ENCODE data around the gene SCD5.

The SCD5 gene

DNA sequence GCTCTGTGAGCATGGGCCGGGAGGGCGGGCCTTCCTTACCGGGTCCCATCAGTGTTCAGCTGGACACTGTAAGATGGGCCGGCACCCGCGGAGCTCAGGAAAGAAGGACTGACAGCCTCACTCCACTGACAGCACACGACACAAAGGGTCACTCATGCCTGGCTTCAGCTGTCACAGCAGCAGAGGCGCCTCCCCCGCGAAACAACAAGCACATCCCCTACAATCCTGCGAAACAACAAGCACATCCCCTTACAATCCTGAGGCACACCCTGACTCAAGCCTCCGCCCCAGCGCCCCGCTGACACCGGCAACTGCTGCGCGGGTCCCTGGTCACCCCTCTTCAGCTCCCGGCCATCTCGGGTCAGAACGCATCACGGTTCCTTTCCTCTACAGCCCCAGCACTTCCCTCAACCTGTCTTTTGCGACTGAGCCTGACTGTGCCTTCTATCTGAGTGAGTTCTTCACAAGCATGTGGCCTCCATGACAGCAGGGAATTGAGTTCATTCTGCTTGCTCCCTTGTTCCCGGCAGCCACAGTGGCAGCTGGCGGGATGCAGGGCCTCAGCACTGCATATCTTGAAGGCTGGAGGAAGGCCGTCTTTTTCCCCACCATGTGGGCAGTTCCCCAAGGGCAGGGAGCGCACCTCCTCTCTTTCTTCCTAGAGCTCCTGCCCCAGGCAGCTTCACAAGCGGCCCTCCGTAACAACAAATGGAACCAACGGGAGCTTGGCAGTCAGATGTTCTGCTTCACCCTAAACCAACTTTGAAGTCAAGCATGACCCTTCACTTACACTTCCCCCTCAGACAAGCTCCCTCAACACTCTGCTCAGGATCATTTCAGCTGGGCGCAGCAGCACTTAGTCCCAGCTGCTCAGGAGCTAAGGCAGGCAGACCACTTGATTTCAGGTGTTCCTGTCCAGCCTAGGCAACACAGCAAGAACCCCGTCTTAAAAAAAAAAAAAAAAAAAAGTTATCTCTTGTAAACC lies 39.6 kb downstream of the SCD5 start:
- no peaks in the 10 kb centered on the region for H3K36me3 ChIP-seq (ENCODE audit: insufficient read depth, low read length)
- no peak overlapping the region for H3K9ac ChIP-seq (ENCODE audit: low read length)
- TF ChIP-seq, protein P1, sequence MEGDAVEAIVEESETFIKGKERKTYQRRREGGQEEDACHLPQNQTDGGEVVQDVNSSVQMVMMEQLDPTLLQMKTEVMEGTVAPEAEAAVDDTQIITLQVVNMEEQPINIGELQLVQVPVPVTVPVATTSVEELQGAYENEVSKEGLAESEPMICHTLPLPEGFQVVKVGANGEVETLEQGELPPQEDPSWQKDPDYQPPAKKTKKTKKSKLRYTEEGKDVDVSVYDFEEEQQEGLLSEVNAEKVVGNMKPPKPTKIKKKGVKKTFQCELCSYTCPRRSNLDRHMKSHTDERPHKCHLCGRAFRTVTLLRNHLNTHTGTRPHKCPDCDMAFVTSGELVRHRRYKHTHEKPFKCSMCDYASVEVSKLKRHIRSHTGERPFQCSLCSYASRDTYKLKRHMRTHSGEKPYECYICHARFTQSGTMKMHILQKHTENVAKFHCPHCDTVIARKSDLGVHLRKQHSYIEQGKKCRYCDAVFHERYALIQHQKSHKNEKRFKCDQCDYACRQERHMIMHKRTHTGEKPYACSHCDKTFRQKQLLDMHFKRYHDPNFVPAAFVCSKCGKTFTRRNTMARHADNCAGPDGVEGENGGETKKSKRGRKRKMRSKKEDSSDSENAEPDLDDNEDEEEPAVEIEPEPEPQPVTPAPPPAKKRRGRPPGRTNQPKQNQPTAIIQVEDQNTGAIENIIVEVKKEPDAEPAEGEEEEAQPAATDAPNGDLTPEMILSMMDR (IDR thresholded peaks at IDR 0.05; ENCODE audit: low read length): no peak
- TF ChIP-seq EZH2 (IDR thresholded peaks at IDR 0.05; ENCODE audit: borderline replicate concordance, low read length): no peak

DNA sequence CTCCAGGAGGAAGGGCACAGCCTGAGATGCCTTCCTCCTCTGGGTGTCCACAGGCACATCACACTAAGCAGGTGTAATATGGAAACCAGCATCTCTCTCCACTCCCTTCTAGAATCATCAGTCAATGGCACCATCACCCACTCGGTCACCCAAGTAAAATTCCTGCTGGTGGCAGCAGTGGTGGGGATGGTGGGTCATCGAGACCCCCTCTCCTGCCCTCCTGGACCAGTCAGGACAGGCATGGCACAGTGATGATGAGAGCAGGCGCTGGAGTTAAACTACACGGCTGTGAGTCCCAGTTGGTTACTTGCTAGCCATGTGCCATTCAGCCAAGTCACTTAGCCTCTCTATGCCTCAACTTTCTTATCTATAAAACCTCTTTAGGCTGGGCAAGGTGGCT lies 42.5 kb downstream of the SCD5 start:
- no peaks in the 10 kb centered on the region for H3K27me3 ChIP-seq (ENCODE audit: insufficient read depth, low read length)
- H3K79me2 ChIP-seq (ENCODE audit: insufficient read depth, low read length): no peaks in the 10 kb centered on the region
- no peak overlapping the region for H3K4me3 ChIP-seq (ENCODE audit: low read depth, low read length, poor library complexity, severe bottlenecking)
- H3K9ac ChIP-seq (ENCODE audit: low read length): no peak overlapping the region
- no peak overlapping the region for H2AFZ ChIP-seq (ENCODE audit: low read length)
- H3F3A ChIP-seq (ENCODE audit: insufficient read depth, low read length): no peaks in the 10 kb centered on the region
- no peaks in the 10 kb centered on the region for H4K20me1 ChIP-seq (ENCODE audit: insufficient read depth, low read length)
- no peak overlapping the region for H3K27ac ChIP-seq (ENCODE audit: low read depth, low read length, poor library complexity, severe bottlenecking)
- TF ChIP-seq EZH2 (IDR thresholded peaks at IDR 0.05; ENCODE audit: borderline replicate concordance, low read length): no peak
- TF ChIP-seq, protein P1 (IDR thresholded peaks at IDR 0.05; ENCODE audit: low read length): no peak
- no peak overlapping the region for H3K4me2 ChIP-seq (ENCODE audit: low read length)
- no peaks in the 10 kb centered on the region for H3K36me3 ChIP-seq (ENCODE audit: insufficient read depth, low read length)
- H3K4me1 ChIP-seq (ENCODE audit: insufficient read depth, low read length, severe bottlenecking): no peaks in the 10 kb centered on the region
- H3K9me3 ChIP-seq (ENCODE audit: low read length): no peaks in the 10 kb centered on the region
- no peaks in the 10 kb centered on the region for H3K9me2 ChIP-seq (ENCODE audit: low read depth, low read length)

More for the DNA sequence above, 39.6 kb downstream of the SCD5 start:
- Histone ChIP-seq H3K27me3 (ENCODE audit: insufficient read depth, low read length) (no peaks in the 10 kb centered on the region), H3K79me2 (ENCODE audit: insufficient read depth, low read length) (no peaks in the 10 kb centered on the region), H3K4me1 (ENCODE audit: insufficient read depth, low read length, severe bottlenecking) (no peaks in the 10 kb centered on the region), H3K4me3 (ENCODE audit: low read depth, low read length, poor library complexity, severe bottlenecking) (no peak overlapping the region), H3K9me3 (ENCODE audit: low read length) (no peaks in the 10 kb centered on the region), H2AFZ (ENCODE audit: low read length) (no peak overlapping the region), H4K20me1 (ENCODE audit: insufficient read depth, low read length) (no peaks in the 10 kb centered on the region), H3K9me2 (ENCODE audit: low read depth, low read length) (no peaks in the 10 kb centered on the region), H3K27ac (ENCODE audit: low read depth, low read length, poor library complexity, severe bottlenecking) (no peak overlapping the region), H3K4me2 (ENCODE audit: low read length) (no peak overlapping the region), H3F3A (ENCODE audit: insufficient read depth, low read length) (no peaks in the 10 kb centered on the region)

DNA sequence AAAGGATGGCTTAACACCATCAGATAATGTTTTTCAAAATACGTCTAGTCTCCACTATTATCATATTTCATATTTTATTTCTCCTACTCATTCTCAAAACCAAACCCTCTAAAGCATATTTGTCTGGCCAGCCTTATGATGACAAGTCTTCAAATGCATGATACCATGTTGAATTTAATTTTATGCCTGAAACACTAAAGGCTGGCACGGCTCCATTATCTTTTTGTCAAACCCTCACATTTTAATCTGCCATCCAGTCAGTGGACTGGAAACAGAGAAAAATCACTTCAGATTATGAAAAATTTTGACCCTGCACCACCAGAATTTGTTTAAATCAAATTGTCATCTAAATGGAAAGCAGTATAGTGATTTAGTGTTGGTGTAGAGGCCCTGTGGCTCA lies 42.9 kb downstream of the SCD5 start:
- Histone ChIP-seq H3K4me2 (ENCODE audit: low read length) (no peak overlapping the region), H4K20me1 (ENCODE audit: insufficient read depth, low read length) (no peaks in the 10 kb centered on the region), H2AFZ (ENCODE audit: low read length) (no peak overlapping the region), H3K9me3 (ENCODE audit: low read length) (no peaks in the 10 kb centered on the region), H3K9ac (ENCODE audit: low read length) (no peak overlapping the region), H3K27ac (ENCODE audit: low read depth, low read length, poor library complexity, severe bottlenecking) (no peak overlapping the region), H3K36me3 (ENCODE audit: insufficient read depth, low read length) (no peaks in the 10 kb centered on the region), H3K79me2 (ENCODE audit: insufficient read depth, low read length) (no peaks in the 10 kb centered on the region), H3F3A (ENCODE audit: insufficient read depth, low read length) (no peaks in the 10 kb centered on the region), H3K9me2 (ENCODE audit: low read depth, low read length) (no peaks in the 10 kb centered on the region), H3K4me1 (ENCODE audit: insufficient read depth, low read length, severe bottlenecking) (no peaks in the 10 kb centered on the region), H3K27me3 (ENCODE audit: insufficient read depth, low read length) (no peaks in the 10 kb centered on the region), H3K4me3 (ENCODE audit: low read depth, low read length, poor library complexity, severe bottlenecking) (no peak overlapping the region)
- no peak for TF ChIP-seq EZH2 (IDR thresholded peaks at IDR 0.05; ENCODE audit: borderline replicate concordance, low read length)
- TF ChIP-seq, protein P1 (IDR thresholded peaks at IDR 0.05; ENCODE audit: low read length): no peak
